Measurements from ENCODE around the gene C15orf61.

Gene C15orf61

GRCh38 chr15:67474405-67475110 is 46.4 kb upstream of the C15orf61 start:
- CTCF ChIA-PET: interaction anchor here (0.7 to 5.2 kb wide), 3 partner anchors 17 to 684 kb away, joined by 4 to 31 read pairs (median 4); no protein-coding TSS in a partner anchor
- H3K9me3 ChIP-seq (ENCODE audit: control insufficient read depth, insufficient read depth, low read depth, low read length): no peaks in the 10 kb centered on the region
- POLR2A ChIA-PET: no interaction called here
- TF ChIP-seq ZNF416 (tag by site-specific recombination; IDR thresholded peaks at IDR 0.05) (no peak), ZNF585B (tag by site-specific recombination; IDR thresholded peaks at IDR 0.05) (no peak), ZNF18 (tag by site-specific recombination; IDR thresholded peaks at IDR 0.05) (no peak), RBAK (tag by site-specific recombination; IDR thresholded peaks at IDR 0.05) (no peak), ZNF670 (tag by site-specific recombination; IDR thresholded peaks at IDR 0.05; ENCODE audit: low read depth) (no peak), ZNF341 (tag by site-specific recombination; IDR thresholded peaks at IDR 0.05; ENCODE audit: low read depth) (no peak), IKZF3 (tag by site-specific recombination; IDR thresholded peaks at IDR 0.05) (no peak), ZNF19 (tag by site-specific recombination; IDR thresholded peaks at IDR 0.05; ENCODE audit: low read depth) (no peak), GLI2 (tag by site-specific recombination; IDR thresholded peaks at IDR 0.05; ENCODE audit: borderline replicate concordance, low read depth) (no peak), ZNF148 (tag by site-specific recombination; IDR thresholded peaks at IDR 0.05; ENCODE audit: borderline replicate concordance) (no peak), ZSCAN4 (tag by site-specific recombination; IDR thresholded peaks at IDR 0.05) (no peak), ZNF692 (tag by site-specific recombination; IDR thresholded peaks at IDR 0.05) (no peak), ZNF394 (tag by site-specific recombination; IDR thresholded peaks at IDR 0.05; ENCODE audit: borderline replicate concordance) (no peak), ZBTB17 (tag by site-specific recombination; IDR thresholded peaks at IDR 0.05) (no peak), REST (tag by site-specific recombination; IDR thresholded peaks at IDR 0.05) (no peak), ZNF677 (tag by site-specific recombination; IDR thresholded peaks at IDR 0.05) (no peak), ZNF24 (tag by site-specific recombination; IDR thresholded peaks at IDR 0.05) (no peak)
- no peak overlapping the region for H3K27ac ChIP-seq (ENCODE audit: extremely low read depth, low read depth, low read length)
- H3K4me1 ChIP-seq (ENCODE audit: control insufficient read depth, insufficient read depth, low read length): no peaks in the 10 kb centered on the region
- H3K4me3 ChIP-seq (ENCODE audit: low read depth, low read length): no peak overlapping the region
- no peaks in the 10 kb centered on the region for H3K36me3 ChIP-seq (ENCODE audit: control insufficient read depth in 2 of 2, insufficient read depth in 1 of 2, low read length in 2 of 2)
